NT2/D1 (cell line): ENCODE measurements around the gene FGB.

Experiments used
- DNase-seq: peaks from one replicate; pipeline ENCODE4 v3.0.0-alpha.2; 2011; ENCODE audit warnings: low read depth, low spot score
- H3K27me3 ChIP-seq: 2 replicates; pipeline ENCODE4 v1.6.0; 2011; ENCODE audit warnings: mild to moderate bottlenecking; ENCODE audit not compliant: insufficient read length, insufficient read depth
- H3K36me3 ChIP-seq: 2 replicates; pipeline ENCODE4 v1.6.1; 2011; ENCODE audit warnings: mild to moderate bottlenecking, low read length, mixed read lengths; ENCODE audit not compliant: insufficient read depth, insufficient read length
- H3K4me1 ChIP-seq: 2 replicates; pipeline ENCODE4 v1.5.1; 2011; ENCODE audit not compliant: insufficient read depth, insufficient read length
- H3K4me3 ChIP-seq: 2 replicates; pipeline ENCODE4 v1.5.1; 2011; ENCODE audit warnings: low read depth; ENCODE audit not compliant: insufficient read length
- H3K9ac ChIP-seq: 2 replicates; pipeline ENCODE4 v1.6.0; 2011; ENCODE audit warnings: low read depth; ENCODE audit not compliant: insufficient read length
- H3K9me3 ChIP-seq: 2 replicates; pipeline ENCODE4 v1.5.1; 2011; ENCODE audit warnings: mild to moderate bottlenecking, low read length; ENCODE audit not compliant: insufficient read depth
- SUZ12 ChIP-seq: IDR thresholded peaks from 2 replicates; pipeline ENCODE4 v1.6.1; 2011; ENCODE audit not compliant: insufficient read length, insufficient read depth; ENCODE audit errors: extremely low read depth
- YY1 ChIP-seq: IDR thresholded peaks from 2 replicates; pipeline ENCODE4 v1.6.1; 2011; ENCODE audit not compliant: insufficient read length, insufficient read depth
- ZNF274 ChIP-seq: IDR thresholded peaks from 2 replicates; pipeline ENCODE4 v1.6.1; 2011; ENCODE audit warnings: mild to moderate bottlenecking, low read depth, low read length

FGB gene

DNA sequence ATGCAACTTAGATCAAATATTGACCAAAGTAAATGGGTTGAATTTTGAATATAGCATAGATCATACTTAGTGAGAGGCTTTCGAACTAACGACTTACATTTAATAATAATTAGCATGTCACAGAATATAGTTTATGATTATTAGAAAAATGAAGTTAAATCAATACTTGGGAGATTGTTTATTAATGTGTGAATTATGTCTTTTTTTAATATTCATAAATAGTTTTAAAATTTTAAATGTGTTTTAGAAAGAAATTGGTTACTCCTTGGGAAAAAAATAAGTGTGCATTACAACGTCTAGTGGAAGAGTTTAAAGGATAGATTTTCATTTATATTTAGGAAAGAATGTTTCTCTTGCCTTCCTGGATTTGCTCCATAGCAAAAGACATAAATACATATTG lies 20.4 kb downstream of the FGB start:
- TF ChIP-seq ZNF274: no peak
- TF ChIP-seq SUZ12: no peak
- TF ChIP-seq YY1: no peak
- DNase-seq: no peak
- Histone ChIP-seq H3K4me3 (no peak overlapping the region), H3K27me3 (no peaks in the 10 kb centered on the region), H3K4me1 (no peaks in the 10 kb centered on the region), H3K9ac (no peak overlapping the region), H3K36me3 (no peaks in the 10 kb centered on the region), H3K9me3 (no peaks in the 10 kb centered on the region)

DNA sequence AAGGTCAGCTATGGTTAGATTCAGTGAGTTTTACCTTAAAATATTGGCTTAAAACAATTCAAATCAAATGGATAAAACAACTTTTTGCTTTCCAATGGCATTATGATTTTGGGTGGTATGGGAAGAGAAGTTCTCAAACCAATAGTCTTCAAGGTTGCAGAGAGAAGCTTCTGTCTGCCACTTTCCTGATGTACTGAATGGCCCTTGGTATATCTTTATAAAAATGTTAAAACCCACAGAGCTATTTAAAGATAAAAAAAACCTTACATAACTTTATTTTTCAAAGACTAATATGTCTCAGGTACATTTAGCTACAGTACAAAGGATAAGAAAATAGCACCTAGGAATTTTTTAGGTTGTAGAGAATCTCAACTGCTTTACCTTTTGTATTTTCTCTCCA lies 20.9 kb downstream of the FGB start:
- no peaks in the 10 kb centered on the region for H3K4me1 ChIP-seq
- H3K27me3 ChIP-seq: no peaks in the 10 kb centered on the region
- TF ChIP-seq ZNF274 (no peak), SUZ12 (no peak), YY1 (no peak)
- H3K36me3 ChIP-seq: no peaks in the 10 kb centered on the region
- no peaks in the 10 kb centered on the region for H3K9me3 ChIP-seq
- no peak overlapping the region for H3K4me3 ChIP-seq
- H3K9ac ChIP-seq: no peak overlapping the region
- DNase-seq: no peak

DNA sequence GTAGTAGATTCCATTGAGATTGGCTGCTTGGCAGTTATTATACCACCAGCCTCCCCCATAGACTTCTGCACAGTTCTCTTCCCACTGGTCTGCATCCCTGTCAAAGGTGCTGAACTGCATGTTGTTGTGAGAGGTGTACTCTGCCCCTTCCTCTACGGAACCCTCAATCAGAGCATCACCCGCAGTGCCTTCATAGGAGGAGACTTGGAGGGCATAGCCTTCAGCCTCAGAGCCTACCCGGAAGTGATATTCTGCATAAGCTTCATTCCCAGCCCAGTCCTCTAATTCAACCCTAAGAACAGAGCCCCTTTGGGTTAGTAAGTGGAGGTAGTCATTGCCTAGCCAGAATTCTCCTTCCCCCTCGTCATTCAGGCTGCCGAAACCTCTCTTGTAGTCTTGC lies 21.4 kb downstream of the FGB start:
- Histone ChIP-seq H3K9me3 (no peaks in the 10 kb centered on the region), H3K36me3 (no peaks in the 10 kb centered on the region), H3K4me3 (no peak overlapping the region), H3K27me3 (no peaks in the 10 kb centered on the region), H3K4me1 (no peaks in the 10 kb centered on the region), H3K9ac (no peak overlapping the region)
- DNase-seq: no peak
- TF ChIP-seq SUZ12 (no peak), ZNF274 (no peak), YY1 (no peak)

DNA sequence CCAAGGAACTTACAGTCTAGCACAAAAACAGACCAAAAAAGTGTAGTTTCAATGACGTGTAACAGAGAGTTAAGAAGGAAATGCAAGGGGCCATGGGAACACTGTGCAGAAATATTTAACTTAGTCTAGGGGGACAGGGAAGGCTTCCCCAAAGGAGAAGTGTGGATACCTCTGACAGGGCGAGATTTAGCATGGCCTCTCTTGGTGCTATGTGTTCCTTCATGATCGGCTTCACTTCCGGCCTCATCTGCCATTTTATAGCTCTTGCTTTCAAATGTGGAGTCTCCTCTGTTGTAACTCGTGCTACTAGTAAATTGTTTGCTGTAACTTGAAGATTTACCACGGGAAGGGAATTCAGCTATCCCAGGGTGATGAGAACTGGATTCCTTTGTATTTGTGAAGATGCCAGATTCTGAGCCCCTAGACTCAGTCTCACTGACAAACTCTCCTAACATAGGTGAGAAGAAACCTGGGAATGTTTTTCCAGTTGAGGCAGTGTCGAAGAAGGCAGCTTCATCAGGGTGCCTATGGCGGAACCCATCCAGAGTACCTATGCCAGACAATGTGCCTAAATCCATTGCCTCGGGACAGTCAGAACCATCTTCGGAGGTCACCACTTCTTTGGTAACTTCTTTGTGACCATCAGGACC lies 22.7 kb downstream of the FGB start:
- Histone ChIP-seq H3K9me3 (no peaks in the 10 kb centered on the region), H3K9ac (no peak overlapping the region), H3K4me3 (no peak overlapping the region), H3K4me1 (no peaks in the 10 kb centered on the region), H3K27me3 (no peaks in the 10 kb centered on the region), H3K36me3 (no peaks in the 10 kb centered on the region)
- no peak for DNase-seq
- TF ChIP-seq ZNF274 (no peak), SUZ12 (no peak), YY1 (no peak)

DNA sequence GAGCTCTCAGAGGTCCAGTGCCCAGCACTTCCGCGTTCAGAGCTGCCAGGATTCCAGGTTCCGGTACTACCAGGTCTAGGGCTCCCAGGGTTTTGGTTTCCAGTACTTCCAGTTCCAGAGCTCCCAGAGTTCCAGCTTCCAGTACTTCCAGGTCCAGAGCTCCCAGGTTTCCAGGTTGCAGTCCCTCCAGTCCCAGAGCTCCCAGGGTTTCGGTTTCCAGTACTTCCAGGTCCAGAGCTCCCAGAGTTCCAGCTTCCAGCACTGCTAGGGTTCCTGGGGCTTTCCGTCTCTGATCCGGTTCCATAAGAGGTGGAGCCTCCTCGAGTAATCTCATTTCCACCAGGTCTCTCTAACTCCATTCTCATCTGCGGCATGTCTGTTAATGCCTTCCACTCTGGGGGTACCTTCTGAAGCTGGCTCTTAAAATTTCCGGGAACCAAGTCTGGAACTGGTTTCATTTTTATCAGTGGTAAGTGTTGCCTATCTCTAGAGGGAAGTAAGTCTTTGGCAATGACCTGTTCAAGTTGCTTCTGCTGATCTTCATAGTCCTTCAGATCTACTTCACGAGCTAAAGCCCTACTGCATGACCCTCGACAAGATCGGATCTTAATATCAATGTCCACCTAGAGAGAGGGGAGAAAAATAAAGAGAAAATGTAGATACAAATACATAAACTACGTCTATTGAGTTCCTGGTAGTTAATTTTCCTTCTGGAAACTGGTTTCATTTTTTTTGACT lies 23.7 kb downstream of the FGB start:
- H3K36me3 ChIP-seq: no peaks in the 10 kb centered on the region
- H3K4me3 ChIP-seq: no peak overlapping the region
- no peaks in the 10 kb centered on the region for H3K27me3 ChIP-seq
- TF ChIP-seq YY1 (no peak), SUZ12 (no peak), ZNF274 (no peak)
- H3K9me3 ChIP-seq: no peaks in the 10 kb centered on the region
- no peak overlapping the region for H3K9ac ChIP-seq
- no peak for DNase-seq
- no peaks in the 10 kb centered on the region for H3K4me1 ChIP-seq

DNA sequence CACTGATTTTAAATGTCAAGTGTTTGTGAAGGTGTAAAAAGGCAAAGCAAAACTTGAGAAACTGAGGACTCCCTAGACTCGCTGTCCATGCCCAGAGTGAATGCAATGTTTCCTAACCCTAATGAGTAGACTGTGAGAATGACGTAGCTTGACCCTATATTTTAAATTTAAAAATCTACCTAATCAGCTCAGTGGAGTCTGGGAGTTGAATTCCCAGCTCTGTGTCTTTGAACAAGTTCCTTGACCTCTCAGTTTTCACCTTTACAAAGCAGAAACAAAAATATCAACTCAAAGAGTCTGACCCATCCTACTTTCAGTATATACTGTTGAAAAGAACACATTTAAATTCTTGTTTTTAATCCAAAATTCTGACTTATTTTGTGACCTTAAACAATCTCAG lies 25.4 kb downstream of the FGB start:
- no peak for DNase-seq
- H3K9me3 ChIP-seq: no peaks in the 10 kb centered on the region
- H3K9ac ChIP-seq: no peak overlapping the region
- H3K4me1 ChIP-seq: no peaks in the 10 kb centered on the region
- H3K36me3 ChIP-seq: no peaks in the 10 kb centered on the region
- no peak overlapping the region for H3K4me3 ChIP-seq
- no peaks in the 10 kb centered on the region for H3K27me3 ChIP-seq
- TF ChIP-seq ZNF274 (no peak), YY1 (no peak), SUZ12 (no peak)

DNA sequence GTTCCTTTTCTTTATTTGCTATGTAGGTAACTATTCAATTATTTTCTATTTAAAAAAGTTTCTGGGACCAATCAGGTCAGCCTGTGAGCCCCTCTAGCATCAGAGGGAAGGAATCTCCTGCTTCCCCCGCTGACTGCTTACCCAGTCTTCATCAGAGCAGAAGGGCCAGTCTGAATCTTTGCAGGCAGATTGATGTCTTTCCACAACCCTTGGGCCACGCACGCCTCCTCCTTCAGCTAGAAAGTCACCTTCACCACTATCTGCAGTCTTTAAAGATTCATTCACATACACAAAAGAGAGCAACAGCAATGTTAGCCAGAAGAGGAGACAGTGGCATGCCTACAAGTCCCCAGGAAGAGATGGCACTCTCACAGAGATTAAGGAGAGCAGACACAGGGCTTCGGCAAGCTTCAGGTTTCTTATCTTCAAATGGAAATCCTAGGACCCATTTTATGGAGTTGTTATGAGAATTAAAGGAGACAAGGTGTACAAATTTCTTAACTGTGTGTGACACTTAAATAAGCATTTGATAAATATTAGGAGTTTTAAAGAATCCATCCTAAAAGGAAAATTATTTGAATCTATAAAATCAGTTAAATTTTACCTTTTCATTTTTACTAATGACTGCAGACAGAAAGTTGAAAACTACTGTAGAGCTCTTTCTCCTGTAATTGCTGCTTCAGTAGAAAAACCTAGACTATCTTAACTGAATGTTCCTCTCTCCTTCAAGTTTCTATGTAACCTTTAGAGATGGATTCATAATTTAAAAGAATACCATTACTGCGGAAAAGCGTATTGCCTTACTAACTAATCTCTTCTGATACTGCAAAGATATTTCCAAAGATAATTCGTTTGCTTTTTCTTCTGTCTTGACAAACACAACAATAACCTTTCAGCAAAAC lies 26.7 kb downstream of the FGB start:
- Histone ChIP-seq H3K9me3 (no peaks in the 10 kb centered on the region), H3K4me1 (no peaks in the 10 kb centered on the region), H3K36me3 (no peaks in the 10 kb centered on the region), H3K9ac (no peak overlapping the region), H3K4me3 (no peak overlapping the region), H3K27me3 (no peaks in the 10 kb centered on the region)
- no peak for DNase-seq
- TF ChIP-seq SUZ12 (no peak), YY1 (no peak), ZNF274 (no peak)
